ENCODE measurements around the gene TSPEAR.
"Not testable (repeated sequence)": the region's sequence is repeated elsewhere in the genome, so short reads cannot be mapped to it uniquely, and the experiment has no call there.

TSPEAR gene

DNA sequence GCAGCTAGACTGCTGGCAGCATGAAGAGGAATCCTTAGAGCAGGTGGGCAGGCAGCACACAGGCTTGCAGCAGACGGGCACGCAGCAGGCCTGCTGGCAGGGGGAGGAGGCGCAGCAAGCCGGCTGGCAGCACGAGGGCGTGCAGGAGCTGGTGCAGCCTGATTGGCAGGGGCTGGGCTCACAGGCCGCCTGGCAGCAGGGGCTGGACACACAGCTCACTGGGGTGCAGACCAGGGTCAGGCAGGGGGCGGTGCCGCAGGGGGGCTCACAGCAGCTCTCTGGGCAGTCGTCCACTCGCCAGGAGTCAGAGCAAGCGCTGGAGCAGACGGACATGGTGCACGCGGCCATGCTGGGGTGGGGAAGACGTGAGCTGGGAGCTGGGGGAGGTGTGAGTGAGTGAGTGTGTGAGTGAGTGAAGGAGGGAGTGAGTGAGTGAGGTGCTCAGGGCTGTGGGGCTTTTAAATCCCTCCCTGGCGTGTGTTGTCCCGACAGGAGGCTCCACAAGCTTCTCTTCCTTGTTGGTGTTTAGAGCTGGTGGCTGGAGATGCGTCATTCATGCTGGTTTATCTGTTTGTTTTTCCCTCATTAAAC lies 131.0 kb downstream of the TSPEAR start, which contains the start of gene KRTAP10-5:
Gene KRTAP10-5 (minus strand): TSS at position 374 of the 591 bp plus-strand sequence. CDS start 26 bp downstream, at position 348.
- not testable (repeated sequence) for DNase-seq

GRCh38 chr21:44579833-44580144 lies 131.6 kb downstream of the TSPEAR start:
- no peak for DNase-seq

- DNase-seq: no peak
Measured at GRCh38 chr21:44579056-44579832, 132.1 kb downstream of the TSPEAR start.

DNA sequence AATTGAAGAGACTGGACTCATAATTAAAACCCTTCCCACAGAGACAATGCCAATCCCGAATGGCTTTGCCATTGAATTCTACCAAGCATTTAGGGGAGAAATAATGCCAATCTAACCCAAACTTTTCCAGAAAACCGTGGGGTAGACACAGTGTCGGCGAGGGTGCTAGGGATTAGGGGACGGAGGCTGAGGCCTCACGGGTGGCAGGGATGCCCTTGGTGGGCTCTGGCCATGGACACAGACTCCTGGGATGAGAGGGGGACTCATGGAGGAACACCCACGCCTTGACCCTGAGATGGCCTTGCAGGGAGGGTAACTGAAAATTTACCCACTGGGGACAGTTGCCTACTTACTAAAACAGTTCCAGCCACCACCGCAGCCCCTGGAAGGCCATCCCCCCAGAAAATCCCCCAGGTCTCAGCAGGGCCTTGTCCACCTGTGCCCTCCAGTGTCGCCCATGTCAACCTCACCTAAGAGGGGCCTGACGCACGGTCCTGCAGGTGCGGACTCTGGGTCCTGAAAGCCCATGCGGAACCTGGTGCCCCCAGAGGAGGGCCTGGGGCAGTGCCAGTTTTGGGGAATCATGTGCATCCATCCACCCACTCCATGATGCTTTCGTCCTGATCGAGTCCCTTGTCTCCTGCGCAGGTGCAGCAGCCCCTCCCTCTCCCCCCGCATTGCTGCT lies 132.9 kb downstream of the TSPEAR start:
- no peak for DNase-seq

DNA sequence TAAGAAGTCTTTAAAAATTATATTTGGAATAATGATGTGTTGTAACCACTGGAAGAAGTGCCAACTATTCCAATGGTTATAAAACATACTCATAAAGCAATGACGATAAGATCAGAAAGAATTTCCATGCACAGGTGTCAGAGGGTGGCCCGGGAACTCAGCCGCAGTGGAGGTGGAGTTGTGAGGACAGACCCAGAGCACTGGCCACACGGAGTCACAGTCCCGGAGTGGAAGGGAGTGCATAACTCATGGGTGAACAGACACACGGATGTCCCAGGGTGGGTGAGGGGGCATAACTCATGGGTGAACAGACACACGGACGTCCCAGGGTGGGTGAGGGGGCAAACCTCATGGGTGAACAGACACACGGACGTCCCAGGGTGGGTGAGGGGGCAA lies 135.3 kb downstream of the TSPEAR start:
- DNase-seq: no peak

- no peak for DNase-seq
Measured at GRCh38 chr21:44575307-44576024, 135.9 kb downstream of the TSPEAR start.

- DNase-seq: no peak
Measured at GRCh38 chr21:44574457-44575306, 136.7 kb downstream of the TSPEAR start.

GRCh38 chr21:44573630-44574456 lies 137.5 kb downstream of the TSPEAR start, which contains the start of gene KRTAP10-4:
KRTAP10-4 (plus strand) TSS chr21:44573729; CDS start chr21:44573759, 30 bp downstream.
- DNase-seq: not testable (repeated sequence)

DNA sequence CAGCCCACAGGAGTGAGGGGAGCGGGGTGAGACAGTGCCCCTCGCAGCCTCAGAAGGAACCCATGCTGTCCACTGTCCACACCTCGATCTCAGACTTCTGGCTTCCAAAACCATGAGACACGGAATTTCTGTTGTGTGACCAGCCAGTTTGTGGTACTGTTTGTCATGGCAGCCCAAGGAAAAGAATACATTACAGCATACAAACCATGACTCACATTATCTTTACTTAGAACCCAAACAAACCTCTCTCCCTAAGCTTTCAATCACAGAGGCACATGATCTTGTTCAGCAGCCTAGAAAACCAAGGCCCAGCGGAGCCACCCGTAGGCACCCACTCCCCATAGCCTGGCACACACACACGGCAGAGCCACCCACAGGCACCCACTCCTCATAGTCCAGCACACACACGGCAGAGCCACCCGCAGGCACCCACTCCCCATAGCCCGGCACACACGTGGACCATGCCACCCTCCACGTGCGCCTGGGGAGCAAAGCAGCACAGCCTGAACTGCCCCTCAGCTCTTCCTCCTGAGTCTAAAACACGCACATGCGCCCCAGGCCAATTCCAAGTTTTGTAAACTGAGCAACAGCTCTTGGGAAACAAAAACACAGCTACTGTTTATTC lies 138.3 kb downstream of the TSPEAR start:
- DNase-seq: no peak

GRCh38 chr21:44571844-44572782 lies 139.3 kb downstream of the TSPEAR start:
- no peak for DNase-seq

DNA sequence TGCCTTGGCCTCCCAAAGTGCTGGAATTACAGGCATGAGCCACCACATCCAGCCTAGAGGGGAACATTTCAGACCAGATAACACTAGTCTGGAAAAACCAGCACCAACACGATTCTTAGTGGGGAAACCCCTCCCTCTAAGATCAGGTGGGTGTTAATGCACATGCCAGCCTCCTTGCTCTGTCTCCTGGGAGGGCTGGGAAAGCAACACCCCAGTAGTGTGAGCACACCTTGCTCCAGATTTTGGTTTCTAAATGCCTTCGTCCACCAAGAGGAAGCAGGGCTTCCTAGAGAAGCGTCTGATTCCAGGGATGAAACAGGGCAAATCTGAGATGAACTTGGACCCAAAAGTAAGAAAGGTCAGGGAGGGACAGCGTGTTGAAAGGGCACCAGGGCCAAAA lies 140.1 kb downstream of the TSPEAR start:
- no peak for DNase-seq

DNA sequence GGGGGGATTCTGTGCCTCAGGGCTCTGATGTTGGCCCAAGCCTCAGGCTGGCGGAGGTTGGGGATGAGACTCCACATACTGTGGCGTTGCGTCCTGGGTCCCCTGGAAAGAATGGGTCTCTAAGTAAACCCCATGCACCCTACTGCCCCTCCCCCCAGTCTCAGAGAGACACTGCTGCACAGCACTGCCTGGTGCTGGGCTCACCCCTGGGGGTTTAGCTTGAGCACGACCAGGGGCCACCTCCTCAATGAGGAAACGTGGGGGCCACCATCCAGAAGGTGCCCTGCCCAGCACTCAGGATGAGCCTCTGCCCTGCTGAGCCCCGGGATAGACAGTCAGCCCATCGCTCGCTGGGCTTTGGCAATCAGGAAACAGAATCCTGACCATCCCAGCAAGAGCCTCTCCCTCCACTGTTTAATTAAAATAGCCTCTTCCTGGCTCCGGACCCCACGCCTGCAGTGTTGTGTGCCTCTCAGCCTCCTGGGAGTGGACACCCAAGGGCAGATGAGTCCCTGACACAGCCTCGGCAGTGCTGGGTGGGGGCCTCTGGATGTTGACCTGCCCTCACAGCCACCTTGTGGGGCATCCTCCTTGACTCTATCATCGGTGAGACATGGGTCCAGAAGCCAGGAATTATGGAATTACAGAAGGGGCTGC lies 141.4 kb downstream of the TSPEAR start:
- no peak for DNase-seq

- no peak for DNase-seq
Measured at GRCh38 chr21:44568667-44569556, 142.5 kb downstream of the TSPEAR start.

- DNase-seq: no peak
Measured at GRCh38 chr21:44568261-44568660, 143.1 kb downstream of the TSPEAR start.

- DNase-seq: no peak
Measured at GRCh38 chr21:44567481-44568171, 143.7 kb downstream of the TSPEAR start.

DNA sequence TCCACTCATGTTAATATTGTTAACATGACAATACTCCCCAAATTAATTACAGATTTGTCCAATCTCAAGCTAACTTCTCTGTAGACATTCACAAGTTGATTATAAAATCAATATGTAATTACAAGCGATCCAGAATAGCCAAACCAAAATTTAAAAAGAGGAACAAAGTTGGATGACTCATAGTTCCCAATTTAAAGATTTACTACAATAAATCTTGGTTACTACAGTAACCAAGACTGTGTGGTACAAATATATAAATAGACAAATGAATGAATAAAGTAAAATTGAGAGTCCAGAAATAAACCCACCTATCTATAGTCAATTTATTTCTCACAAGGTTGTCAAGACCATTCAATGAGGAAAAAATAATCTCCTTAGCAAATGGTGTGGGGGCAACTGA lies 145.0 kb downstream of the TSPEAR start:
- peak; percentile 73 for DNase-seq

GRCh38 chr21:44564886-44565598 lies 146.3 kb downstream of the TSPEAR start:
- peak; percentile 60 for DNase-seq

All from inflammatory macrophage treated with lipopolysaccharide for 4 hours (primary cell).